DOHH2 (cell line): Measurements from ENCODE around the gene CDK17.
"Not testable (repeated sequence)": the region's sequence is repeated elsewhere in the genome, so short reads cannot be mapped to it uniquely, and the experiment has no call there.

Source experiments
- H3F3A ChIP-seq: fragments of 200-600 bp; sonication (generic), shearing (Covaris generic); 2 replicates; pipeline ENCODE4 v1.6.0; 2016; ENCODE audit warnings: antibody characterized with exemption, mild to moderate bottlenecking; ENCODE audit not compliant: control insufficient read depth, insufficient read depth
- H3K27ac ChIP-seq: fragments of 200-600 bp; sonication (generic); 2 replicates; pipeline ENCODE4 v1.5.1; 2014; ENCODE audit warnings: low read depth, mild to moderate bottlenecking, low read length, moderate library complexity
- H3K27me3 ChIP-seq: fragments of 200-600 bp; sonication (generic); 2 replicates; pipeline ENCODE4 v1.6.1; 2014; ENCODE audit warnings: mild to moderate bottlenecking, low read length, mixed read lengths; ENCODE audit not compliant: control insufficient read depth
- H3K36me3 ChIP-seq: fragments of 200-600 bp; sonication (generic); 2 replicates; pipeline ENCODE4 v1.6.1; 2014; ENCODE audit warnings: mild to moderate bottlenecking, low read length, moderate library complexity, mixed read lengths; ENCODE audit not compliant: control insufficient read depth
- H3K4me1 ChIP-seq: fragments of 200-600 bp; sonication (generic); 2 replicates; pipeline ENCODE4 v1.6.1; 2014; ENCODE audit warnings: mild to moderate bottlenecking, low read length, mixed read lengths; ENCODE audit not compliant: control insufficient read depth
- H3K4me2 ChIP-seq: fragments of 200-600 bp; sonication (generic); 2 replicates; pipeline ENCODE4 v1.6.0; 2014; ENCODE audit warnings: mild to moderate bottlenecking, low read length, moderate library complexity
- H3K4me3 ChIP-seq: fragments of 200-600 bp; sonication (generic); 2 replicates; pipeline ENCODE4 v1.5.1; 2014; ENCODE audit warnings: mild to moderate bottlenecking, low read length, mixed read lengths
- H3K79me2 ChIP-seq: fragments of 200-600 bp; sonication (generic); 2 replicates; pipeline ENCODE4 v1.6.1; 2014; ENCODE audit warnings: mild to moderate bottlenecking, low read length, mixed read lengths; ENCODE audit not compliant: control insufficient read depth
- H3K9me2 ChIP-seq: fragments of 200-600 bp; sonication (generic); replicated peaks from 2 replicates; pipeline ENCODE4 v1.6.1; 2014; ENCODE audit warnings: mild to moderate bottlenecking, low read length, mixed read lengths; ENCODE audit not compliant: control insufficient read depth
- H3K9me3 ChIP-seq: fragments of 200-600 bp; sonication (generic); 2 replicates; pipeline ENCODE4 v1.6.1; 2014; ENCODE audit warnings: antibody characterized with exemption, low read length, mixed read lengths; ENCODE audit not compliant: control insufficient read depth, insufficient read depth
- H4K20me1 ChIP-seq: fragments of 200-600 bp; sonication (generic); 2 replicates; pipeline ENCODE4 v1.6.0; 2014; ENCODE audit warnings: low read depth, mild to moderate bottlenecking, antibody characterized with exemption, low read length, moderate library complexity; ENCODE audit not compliant: control insufficient read depth, insufficient read depth
- CTCF ChIP-seq: fragments of 200-600 bp; sonication (generic); IDR thresholded peaks from one replicate; pipeline ENCODE4 v1.5.1; 2014; ENCODE audit warnings: antibody characterized with exemption, mild to moderate bottlenecking, low read depth, low read length; ENCODE audit not compliant: poor library complexity, severe bottlenecking
- EZH2phosphoT487 ChIP-seq: fragments of 200-600 bp; sonication (generic); IDR thresholded peaks from 2 replicates; pipeline ENCODE4 v1.6.1; 2017; ENCODE audit warnings: borderline replicate concordance, mild to moderate bottlenecking, antibody characterized with exemption, low read length, moderate library complexity, mixed read lengths

The CDK17 gene

GRCh38 chr12:96344124-96344695 is 56.0 kb downstream of the CDK17 start:
- H3K4me2 ChIP-seq, result peak overlapping the region; percentile 39
- H3K9me2 ChIP-seq, result no peaks in the 10 kb centered on the region
- H3K9me3 ChIP-seq, result peaks cover 16% of the 10 kb centered on the region
- peaks cover 24% of the 10 kb centered on the region for H3K36me3 ChIP-seq
- no peaks in the 10 kb centered on the region for H4K20me1 ChIP-seq
- H3F3A ChIP-seq, result peaks cover 7% of the 10 kb centered on the region; the same call in 1 of the 2 replicates
- TF ChIP-seq CTCF, result no peak
- no peak for TF ChIP-seq EZH2phosphoT487
- peak overlapping the region; percentile 55 for H3K27ac ChIP-seq
- peaks cover 52% of the 10 kb centered on the region for H3K4me1 ChIP-seq
- peaks cover 93% of the 10 kb centered on the region for H3K79me2 ChIP-seq
- H3K4me3 ChIP-seq, result no peak overlapping the region
- no peaks in the 10 kb centered on the region for H3K27me3 ChIP-seq

DNA sequence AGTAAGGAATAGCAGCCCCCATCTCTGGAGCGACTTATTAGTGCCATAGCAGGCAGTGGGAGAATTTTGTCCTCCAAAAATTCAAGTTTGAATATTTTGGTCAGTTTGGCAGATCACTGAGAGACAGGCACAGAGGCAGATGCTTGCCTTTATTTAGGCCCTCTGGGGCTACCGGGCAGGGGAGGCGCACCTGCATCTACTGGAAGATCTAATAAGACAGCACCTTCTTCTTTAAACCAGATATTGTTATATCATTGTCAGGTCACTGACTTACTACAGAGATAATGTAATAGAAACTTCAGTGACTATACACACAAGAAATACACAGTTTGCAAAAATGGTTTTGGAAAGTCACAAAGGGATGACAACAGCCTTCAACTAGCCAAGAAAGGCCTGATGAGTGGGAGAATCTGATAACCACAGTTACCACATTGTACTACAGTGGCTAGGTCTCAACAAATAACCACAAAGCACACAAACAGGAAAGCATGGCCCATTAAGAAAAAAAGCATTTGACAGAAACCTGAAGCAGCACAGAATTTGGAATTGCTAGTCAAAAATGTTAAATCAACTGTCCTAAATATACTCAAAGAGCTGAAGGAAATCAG is 56.8 kb downstream of the CDK17 start:
- Histone ChIP-seq H3K36me3 (peaks cover 24% of the 10 kb centered on the region), H3K27me3 (no peaks in the 10 kb centered on the region), H3K27ac (peak overlapping the region; percentile 55), H3K9me2 (no peaks in the 10 kb centered on the region), H3F3A (peaks cover 7% of the 10 kb centered on the region; the same call in 1 of the 2 replicates), H3K79me2 (peaks cover 91% of the 10 kb centered on the region), H3K4me3 (peak overlapping the region; percentile 17), H4K20me1 (no peaks in the 10 kb centered on the region), H3K9me3 (peaks cover 16% of the 10 kb centered on the region), H3K4me1 (peaks cover 45% of the 10 kb centered on the region), H3K4me2 (peak overlapping the region; percentile 39)
- TF ChIP-seq CTCF, result no peak
- no peak for TF ChIP-seq EZH2phosphoT487

DNA sequence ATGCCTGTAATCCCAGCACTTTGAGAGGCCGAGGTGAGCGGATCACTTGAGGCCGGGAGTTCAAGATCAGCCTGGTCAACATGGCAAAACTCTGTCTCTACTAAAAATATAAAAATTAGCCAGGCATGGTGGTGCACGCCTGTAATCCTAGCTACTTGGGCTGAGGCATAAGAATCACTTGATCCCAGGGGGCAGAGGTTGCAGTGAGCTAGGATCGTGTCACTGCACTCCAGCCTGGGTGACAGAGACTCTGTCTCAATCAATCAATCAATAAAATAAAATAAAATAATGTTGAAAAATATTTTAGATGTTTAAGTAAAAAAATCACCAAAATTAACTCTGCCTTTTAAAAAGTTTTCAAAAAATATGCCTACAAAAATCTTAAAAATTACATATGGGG is 60.6 kb downstream of the CDK17 start:
- H3K27ac ChIP-seq, H3K27me3 ChIP-seq, H3F3A ChIP-seq, H3K4me3 ChIP-seq, H3K4me2 ChIP-seq, H4K20me1 ChIP-seq, H3K9me2 ChIP-seq: not testable (repeated sequence)
- Histone ChIP-seq H3K79me2 (peaks cover 89% of the 10 kb centered on the region), H3K36me3 (peaks cover 28% of the 10 kb centered on the region), H3K9me3 (peaks cover 23% of the 10 kb centered on the region), H3K4me1 (peaks cover 30% of the 10 kb centered on the region)

GRCh38 chr12:96338852-96339471 is 61.3 kb downstream of the CDK17 start:
- peaks cover 17% of the 10 kb centered on the region; the same call in 1 of the 2 replicates for H3K9me3 ChIP-seq
- H3K4me3 ChIP-seq, result no peak overlapping the region
- no peak for TF ChIP-seq EZH2phosphoT487
- TF ChIP-seq CTCF, result no peak
- H3K79me2 ChIP-seq, result peaks cover 87% of the 10 kb centered on the region
- peaks cover 23% of the 10 kb centered on the region for H3K36me3 ChIP-seq
- H3K4me1 ChIP-seq, result peaks cover 27% of the 10 kb centered on the region
- H3K9me2 ChIP-seq, result no peaks in the 10 kb centered on the region
- peaks cover 2% of the 10 kb centered on the region; the same call in 1 of the 2 replicates for H3F3A ChIP-seq
- H3K4me2 ChIP-seq, result no peak overlapping the region
- no peak overlapping the region for H3K27ac ChIP-seq
- no peaks in the 10 kb centered on the region for H3K27me3 ChIP-seq
- H4K20me1 ChIP-seq, result no peaks in the 10 kb centered on the region
